ENCODE data around the gene TMPO. TPM values are rescaled to one million over a fixed set of nuclear protein-coding genes. Genes with fewer than 3 reads are reported as not detected.

TMPO gene
- total and polyA plus RNA-seq, 2 experiments from 2014 or later = 75.5 to 256 TPM

- no peak for TF ChIP-seq CREB1 (CRISPR knock-in tag; IDR thresholded peaks at IDR 0.05; ENCODE audit: low read depth)
- no peak for TF ChIP-seq ZNF331 (CRISPR knock-in tag; IDR thresholded peaks at IDR 0.05; ENCODE audit: low read depth)
- no peak for TF ChIP-seq JUNB (IDR thresholded peaks at IDR 0.05; ENCODE audit: unreplicated experiment)
- no peak for TF ChIP-seq NANOG (IDR thresholded peaks at IDR 0.05; ENCODE audit: borderline replicate concordance)
- no peak for TF ChIP-seq POLR2AphosphoS5 (IDR thresholded peaks at IDR 0.05; ENCODE audit: low read depth)
- TF ChIP-seq EZH2 (IDR thresholded peaks at IDR 0.05; ENCODE audit: low read depth, unreplicated experiment) = no peak
- TF ChIP-seq ZNF114 (CRISPR knock-in tag; IDR thresholded peaks at IDR 0.05) = no peak
- TF ChIP-seq STAT1 (IDR thresholded peaks at IDR 0.05; ENCODE audit: unreplicated experiment) = no peak
- no peak for TF ChIP-seq ZNF462 (CRISPR knock-in tag; IDR thresholded peaks at IDR 0.05)
These were observed 48.6 kb upstream of the TMPO start (continued) for GRCh38 chr12:98466640-98467400.

GRCh38 chr12:98469109-98469508 is 46.3 kb upstream of the TMPO start:
- Histone ChIP-seq H3K4me1 (ENCODE audit: insufficient read depth) (no peaks in the 10 kb centered on the region), H3K27me3 (ENCODE audit: insufficient read depth) (no peaks in the 10 kb centered on the region), H3K36me3 (ENCODE audit: insufficient read depth) (no peaks in the 10 kb centered on the region), H2AFZ (no peak overlapping the region), H3K27ac (ENCODE audit: low read depth) (no peak overlapping the region), H3K9me2 (ENCODE audit: insufficient read depth) (0 out of 2 replicates have a peak, but pooled peaks cover 4% of the 10 kb centered on the region), H3K4me2 (no peak overlapping the region), H3K4me3 (no peak overlapping the region), H3F3A (replicated peaks; ENCODE audit: low read depth) (no peaks in the 10 kb centered on the region), H4K20me1 (replicated peaks; ENCODE audit: insufficient read depth) (no peaks in the 10 kb centered on the region), H3K79me2 (replicated peaks; ENCODE audit: insufficient read depth) (no peaks in the 10 kb centered on the region)
- Mint-ChIP-seq H3K27ac (no peak overlapping the region), H3K27me3 (ENCODE audit: insufficient read depth, low read depth, poor library complexity) (no peaks in the 10 kb centered on the region), H3K36me3 (ENCODE audit: low read depth) (no peaks in the 10 kb centered on the region), H3K4me3 (no peak overlapping the region), H3K4me1 (no peaks in the 10 kb centered on the region), H3K9me3 (no peaks in the 10 kb centered on the region)
- no peak for ATAC-seq
- DNase-seq (ENCODE audit: low spot score) = no peak
- TF ChIP-seq REST (IDR thresholded peaks at IDR 0.05; ENCODE audit: unreplicated experiment) = no peak
- no peak for TF ChIP-seq STAT1 (IDR thresholded peaks at IDR 0.05; ENCODE audit: unreplicated experiment)
- no peak for TF ChIP-seq ETS1 (IDR thresholded peaks at IDR 0.05)

All from GM23338 (cell line).